A673 (cell line): ENCODE results near the gene NOSTRIN.

Experiments used
- EZH2 ChIP-seq: fragments of 200-600 bp; sonication (generic); IDR thresholded peaks from 2 replicates; pipeline ENCODE4 v1.6.1; 2017; ENCODE audit warnings: borderline replicate concordance, low read depth, mild to moderate bottlenecking, mixed read lengths, antibody characterized with exemption, low read length; ENCODE audit not compliant: poor library complexity, severe bottlenecking
- TF ChIP-seq, protein P1 (sequence below): fragments of 300-800, 200-600 bp; sonication (generic); conservative IDR thresholded peaks from 2 replicates; pipeline ENCODE4 v1.5.1; 2017; ENCODE audit warnings: low read depth, mild to moderate bottlenecking, antibody characterized with exemption, low read length, moderate library complexity, mixed read lengths

DNA sequence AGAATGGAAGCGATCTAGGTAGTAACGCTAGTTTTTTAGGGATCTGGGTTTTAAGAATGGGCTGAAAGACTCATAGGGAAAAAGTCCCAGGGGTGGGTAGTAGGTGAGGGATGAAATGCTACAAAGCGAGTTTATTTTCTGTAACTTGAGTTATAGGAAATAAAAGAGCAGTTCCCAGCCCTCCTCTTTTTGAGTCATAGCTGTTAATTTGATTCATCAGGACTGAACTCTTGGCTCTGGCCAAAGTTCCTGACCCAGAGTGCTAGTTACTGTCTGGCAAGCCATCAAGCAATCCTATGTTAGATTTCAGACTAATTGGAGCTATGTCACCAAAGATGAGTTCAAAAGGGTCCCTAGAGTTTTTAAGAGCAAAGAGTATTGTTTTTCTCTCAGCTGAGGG lies 17.4 kb upstream of the NOSTRIN start:
- TF ChIP-seq, protein P1, sequence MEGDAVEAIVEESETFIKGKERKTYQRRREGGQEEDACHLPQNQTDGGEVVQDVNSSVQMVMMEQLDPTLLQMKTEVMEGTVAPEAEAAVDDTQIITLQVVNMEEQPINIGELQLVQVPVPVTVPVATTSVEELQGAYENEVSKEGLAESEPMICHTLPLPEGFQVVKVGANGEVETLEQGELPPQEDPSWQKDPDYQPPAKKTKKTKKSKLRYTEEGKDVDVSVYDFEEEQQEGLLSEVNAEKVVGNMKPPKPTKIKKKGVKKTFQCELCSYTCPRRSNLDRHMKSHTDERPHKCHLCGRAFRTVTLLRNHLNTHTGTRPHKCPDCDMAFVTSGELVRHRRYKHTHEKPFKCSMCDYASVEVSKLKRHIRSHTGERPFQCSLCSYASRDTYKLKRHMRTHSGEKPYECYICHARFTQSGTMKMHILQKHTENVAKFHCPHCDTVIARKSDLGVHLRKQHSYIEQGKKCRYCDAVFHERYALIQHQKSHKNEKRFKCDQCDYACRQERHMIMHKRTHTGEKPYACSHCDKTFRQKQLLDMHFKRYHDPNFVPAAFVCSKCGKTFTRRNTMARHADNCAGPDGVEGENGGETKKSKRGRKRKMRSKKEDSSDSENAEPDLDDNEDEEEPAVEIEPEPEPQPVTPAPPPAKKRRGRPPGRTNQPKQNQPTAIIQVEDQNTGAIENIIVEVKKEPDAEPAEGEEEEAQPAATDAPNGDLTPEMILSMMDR, result no peak
- TF ChIP-seq EZH2, result no peak
